HUES48 (cell line): ENCODE measurements around the gene NABP1.

Experiments used
- H3K27ac ChIP-seq: one replicate; pipeline ENCODE4 v1.7.0; 2013; ENCODE audit warnings: low read depth, low read length, inconsistent platforms
- H3K27me3 ChIP-seq: 2 replicates; pipeline ENCODE4 v1.6.1; 2013; ENCODE audit warnings: mild to moderate bottlenecking, low read length; ENCODE audit not compliant: control insufficient read depth, insufficient read depth
- H3K36me3 ChIP-seq: 2 replicates; pipeline ENCODE4 v1.6.1; 2013; ENCODE audit warnings: low read length; ENCODE audit not compliant: control insufficient read depth, insufficient read depth
- H3K4me1 ChIP-seq: 2 replicates; pipeline ENCODE4 v1.6.1; 2013; ENCODE audit warnings: mild to moderate bottlenecking, low read length; ENCODE audit not compliant: control insufficient read depth, insufficient read depth
- H3K4me3 ChIP-seq: 2 replicates; pipeline ENCODE4 v1.5.1; 2013; ENCODE audit warnings: mild to moderate bottlenecking, low read depth, low read length
- H3K9ac ChIP-seq: 2 replicates; pipeline ENCODE4 v1.6.1; 2013; ENCODE audit warnings: mild to moderate bottlenecking, low read depth, low read length, moderate library complexity
- H3K9me3 ChIP-seq: 2 replicates; pipeline ENCODE4 v1.6.1; 2013; ENCODE audit warnings: low read length; ENCODE audit not compliant: control insufficient read depth, insufficient read depth

Gene NABP1

GRCh38 chr2:191711621-191712020 is 33.7 kb downstream of the NABP1 start:
- H3K4me3 ChIP-seq: no peak overlapping the region
- no peaks in the 10 kb centered on the region for H3K27me3 ChIP-seq
- no peak overlapping the region for H3K9ac ChIP-seq
- H3K4me1 ChIP-seq: peaks cover 5% of the 10 kb centered on the region; the same call in 1 of the 2 replicates
- no peaks in the 10 kb centered on the region for H3K36me3 ChIP-seq
- H3K27ac ChIP-seq: no peak overlapping the region
- no peaks in the 10 kb centered on the region for H3K9me3 ChIP-seq

GRCh38 chr2:191713837-191714236 is 35.9 kb downstream of the NABP1 start:
- H3K4me3 ChIP-seq: no peak overlapping the region
- H3K4me1 ChIP-seq: no peaks in the 10 kb centered on the region
- H3K9me3 ChIP-seq: no peaks in the 10 kb centered on the region
- H3K36me3 ChIP-seq: no peaks in the 10 kb centered on the region
- no peak overlapping the region for H3K9ac ChIP-seq
- H3K27ac ChIP-seq: no peak overlapping the region
- no peaks in the 10 kb centered on the region for H3K27me3 ChIP-seq

GRCh38 chr2:191714925-191715324 is 37.0 kb downstream of the NABP1 start:
- Histone ChIP-seq H3K4me3 (no peak overlapping the region), H3K4me1 (no peaks in the 10 kb centered on the region)

GRCh38 chr2:191715471-191715870 is 37.5 kb downstream of the NABP1 start:
- no peak overlapping the region for H3K4me3 ChIP-seq
- no peaks in the 10 kb centered on the region for H3K9me3 ChIP-seq
- H3K27ac ChIP-seq: no peak overlapping the region
- H3K4me1 ChIP-seq: no peaks in the 10 kb centered on the region
- H3K9ac ChIP-seq: no peak overlapping the region
- no peaks in the 10 kb centered on the region for H3K27me3 ChIP-seq
- H3K36me3 ChIP-seq: no peaks in the 10 kb centered on the region

More at GRCh38 chr2:191714925-191715324, 37.0 kb downstream of the NABP1 start:
- no peak overlapping the region for H3K9ac ChIP-seq
- H3K27ac ChIP-seq: no peak overlapping the region
- H3K27me3 ChIP-seq: no peaks in the 10 kb centered on the region
- H3K36me3 ChIP-seq: no peaks in the 10 kb centered on the region
- no peaks in the 10 kb centered on the region for H3K9me3 ChIP-seq

GRCh38 chr2:191719261-191719660 is 41.3 kb downstream of the NABP1 start:
- H3K36me3 ChIP-seq: no peaks in the 10 kb centered on the region
- no peaks in the 10 kb centered on the region for H3K9me3 ChIP-seq
- no peak overlapping the region for H3K4me3 ChIP-seq
- no peak overlapping the region for H3K9ac ChIP-seq
- no peaks in the 10 kb centered on the region for H3K27me3 ChIP-seq
- H3K27ac ChIP-seq: no peak overlapping the region
- peaks cover 8% of the 10 kb centered on the region for H3K4me1 ChIP-seq

GRCh38 chr2:191719938-191720337 is 42.0 kb downstream of the NABP1 start:
- no peak overlapping the region for H3K27ac ChIP-seq
- H3K4me3 ChIP-seq: no peak overlapping the region
- no peaks in the 10 kb centered on the region for H3K27me3 ChIP-seq
- H3K36me3 ChIP-seq: no peaks in the 10 kb centered on the region
- no peaks in the 10 kb centered on the region for H3K9me3 ChIP-seq
- no peak overlapping the region for H3K9ac ChIP-seq
- peaks cover 8% of the 10 kb centered on the region for H3K4me1 ChIP-seq

GRCh38 chr2:191721331-191721730 is 43.4 kb downstream of the NABP1 start:
- Histone ChIP-seq H3K27me3 (no peaks in the 10 kb centered on the region), H3K36me3 (no peaks in the 10 kb centered on the region), H3K27ac (no peak overlapping the region), H3K9me3 (no peaks in the 10 kb centered on the region), H3K4me1 (peaks cover 8% of the 10 kb centered on the region), H3K4me3 (no peak overlapping the region), H3K9ac (no peak overlapping the region)

GRCh38 chr2:191724015-191724414 is 46.1 kb downstream of the NABP1 start:
- Histone ChIP-seq H3K4me3 (no peak overlapping the region), H3K27me3 (no peaks in the 10 kb centered on the region), H3K4me1 (peaks cover 8% of the 10 kb centered on the region), H3K9ac (no peak overlapping the region), H3K27ac (no peak overlapping the region), H3K36me3 (no peaks in the 10 kb centered on the region), H3K9me3 (no peaks in the 10 kb centered on the region)

- no peak overlapping the region for H3K27ac ChIP-seq
- H3K9ac ChIP-seq: no peak overlapping the region
- no peaks in the 10 kb centered on the region for H3K36me3 ChIP-seq
- no peak overlapping the region for H3K4me3 ChIP-seq
- no peaks in the 10 kb centered on the region for H3K27me3 ChIP-seq
- peaks cover 4% of the 10 kb centered on the region; the same call in 1 of the 2 replicates for H3K4me1 ChIP-seq
- no peaks in the 10 kb centered on the region for H3K9me3 ChIP-seq
These were observed 51.1 kb downstream of the NABP1 start for GRCh38 chr2:191728750-191729624.

GRCh38 chr2:191730263-191730662 is 52.3 kb downstream of the NABP1 start:
- peaks cover 4% of the 10 kb centered on the region; the same call in 1 of the 2 replicates for H3K4me1 ChIP-seq
- no peak overlapping the region for H3K9ac ChIP-seq
- no peak overlapping the region for H3K27ac ChIP-seq
- H3K36me3 ChIP-seq: no peaks in the 10 kb centered on the region
- no peaks in the 10 kb centered on the region for H3K9me3 ChIP-seq
- H3K27me3 ChIP-seq: no peaks in the 10 kb centered on the region
- H3K4me3 ChIP-seq: no peak overlapping the region
